Measurements from ENCODE around the gene LCE3C.

Gene LCE3C

DNA sequence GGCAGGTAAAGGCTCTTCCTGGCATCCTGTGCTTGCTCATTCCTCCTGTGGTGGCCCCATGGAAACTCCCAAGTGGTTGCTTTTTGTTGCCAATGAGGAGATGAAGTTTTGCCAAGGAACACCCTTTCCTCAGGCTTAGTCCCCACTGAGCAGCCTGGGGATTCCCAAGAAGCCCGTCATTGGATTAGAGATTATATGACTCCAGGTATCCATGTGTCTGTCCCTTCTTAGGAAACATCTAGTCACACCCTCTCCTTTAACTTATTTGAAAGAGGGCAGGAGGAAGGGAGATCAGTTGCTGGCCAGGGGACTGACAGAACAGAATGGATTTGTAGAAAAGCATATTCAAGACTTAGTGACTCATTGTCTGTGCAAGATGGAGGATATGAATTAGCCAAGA, 26.7 kb downstream of the LCE3C start:
- no peak overlapping the region for H3K4me3 ChIP-seq (ENCODE audit: low read depth, low read length)
- TF ChIP-seq, protein P1, sequence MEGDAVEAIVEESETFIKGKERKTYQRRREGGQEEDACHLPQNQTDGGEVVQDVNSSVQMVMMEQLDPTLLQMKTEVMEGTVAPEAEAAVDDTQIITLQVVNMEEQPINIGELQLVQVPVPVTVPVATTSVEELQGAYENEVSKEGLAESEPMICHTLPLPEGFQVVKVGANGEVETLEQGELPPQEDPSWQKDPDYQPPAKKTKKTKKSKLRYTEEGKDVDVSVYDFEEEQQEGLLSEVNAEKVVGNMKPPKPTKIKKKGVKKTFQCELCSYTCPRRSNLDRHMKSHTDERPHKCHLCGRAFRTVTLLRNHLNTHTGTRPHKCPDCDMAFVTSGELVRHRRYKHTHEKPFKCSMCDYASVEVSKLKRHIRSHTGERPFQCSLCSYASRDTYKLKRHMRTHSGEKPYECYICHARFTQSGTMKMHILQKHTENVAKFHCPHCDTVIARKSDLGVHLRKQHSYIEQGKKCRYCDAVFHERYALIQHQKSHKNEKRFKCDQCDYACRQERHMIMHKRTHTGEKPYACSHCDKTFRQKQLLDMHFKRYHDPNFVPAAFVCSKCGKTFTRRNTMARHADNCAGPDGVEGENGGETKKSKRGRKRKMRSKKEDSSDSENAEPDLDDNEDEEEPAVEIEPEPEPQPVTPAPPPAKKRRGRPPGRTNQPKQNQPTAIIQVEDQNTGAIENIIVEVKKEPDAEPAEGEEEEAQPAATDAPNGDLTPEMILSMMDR (IDR thresholded peaks at IDR 0.05; ENCODE audit: low read depth, low read length), result no peak

DNA sequence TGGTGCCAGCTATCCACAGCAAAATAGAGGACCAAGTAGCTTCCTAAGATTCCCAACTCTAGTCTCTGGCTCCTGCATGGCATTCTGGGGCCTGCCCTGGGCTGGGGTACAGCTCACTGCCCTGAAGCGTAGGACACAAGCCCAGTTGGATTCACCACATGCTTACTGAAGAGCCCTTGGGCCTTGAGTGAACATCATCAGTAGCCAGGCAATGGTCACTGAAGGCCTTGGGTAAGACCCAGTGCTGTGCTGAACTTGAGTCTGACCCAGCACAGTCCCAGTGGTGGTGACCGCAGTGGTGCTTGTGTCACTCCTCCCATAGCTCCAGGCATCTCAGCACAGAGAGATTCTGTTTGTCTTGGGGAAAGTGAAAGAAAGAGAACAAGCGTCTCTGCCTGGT, 30.6 kb downstream of the LCE3C start:
- H3K4me3 ChIP-seq (ENCODE audit: low read depth, low read length), result no peak overlapping the region
- TF ChIP-seq, protein P1 (IDR thresholded peaks at IDR 0.05; ENCODE audit: low read depth, low read length), result no peak

DNA sequence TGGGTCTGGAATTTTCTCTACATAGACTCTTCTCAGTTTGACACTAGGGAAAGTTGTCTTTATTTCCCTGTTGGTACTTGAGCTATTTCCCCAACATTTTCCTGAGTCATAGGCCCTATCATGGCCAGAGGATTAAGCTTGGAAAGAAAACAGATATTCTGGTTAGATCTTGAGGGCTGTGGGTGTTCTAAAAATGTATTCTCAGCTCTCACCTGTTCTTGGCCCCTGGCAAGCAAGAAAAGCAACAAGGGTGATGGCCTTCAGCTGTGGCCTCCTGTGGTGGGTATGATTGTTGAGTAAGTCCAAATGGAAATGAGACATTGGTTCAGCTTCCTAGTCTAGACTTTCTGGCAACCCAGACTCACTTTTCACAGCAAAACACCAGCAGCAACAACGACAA, 40.3 kb downstream of the LCE3C start:
- no peak overlapping the region for H3K4me3 ChIP-seq (ENCODE audit: low read depth, low read length)
- TF ChIP-seq, protein P1 (IDR thresholded peaks at IDR 0.05; ENCODE audit: low read depth, low read length), result no peak

DNA sequence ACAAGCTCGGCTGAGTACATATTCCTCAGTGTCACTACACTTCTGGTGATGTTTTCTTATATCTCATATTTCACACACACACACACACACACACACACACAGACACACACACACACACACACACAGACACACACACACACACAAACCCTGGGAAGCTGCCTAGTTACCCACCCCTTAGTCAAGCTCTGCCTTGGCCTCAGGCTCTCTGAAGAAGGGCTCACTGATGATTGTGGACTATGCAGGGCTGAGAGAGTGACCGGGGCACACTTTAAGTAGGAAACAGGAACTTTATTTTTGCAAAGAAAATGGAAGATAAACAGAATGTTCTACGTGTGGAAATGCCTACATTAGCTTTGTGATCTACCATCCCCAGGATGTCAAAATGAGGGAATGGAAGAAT, 43.9 kb downstream of the LCE3C start:
- TF ChIP-seq, protein P1 (IDR thresholded peaks at IDR 0.05; ENCODE audit: low read depth, low read length), result no peak
- no peak overlapping the region for H3K4me3 ChIP-seq (ENCODE audit: low read depth, low read length)

DNA sequence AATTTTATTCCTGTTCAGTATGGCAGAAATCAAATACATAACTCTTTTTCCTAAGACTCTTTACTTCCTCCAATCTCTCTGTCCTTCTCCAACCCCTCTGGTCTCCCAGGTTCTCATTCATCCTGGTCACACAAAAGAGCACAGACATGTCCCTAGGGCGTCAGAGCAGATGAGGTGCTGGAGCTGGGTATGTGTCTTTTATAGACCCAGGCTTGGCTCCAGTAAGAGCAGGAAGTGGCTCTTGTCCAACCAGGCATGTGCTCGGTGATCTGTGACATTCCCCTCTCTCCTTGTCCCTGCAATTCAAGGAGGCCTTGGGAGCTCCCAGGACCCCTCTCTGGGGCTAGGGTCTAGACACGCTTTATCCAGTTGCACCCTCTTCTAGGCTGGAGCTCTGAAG, 45.1 kb downstream of the LCE3C start:
- no peak overlapping the region for H3K4me3 ChIP-seq (ENCODE audit: low read depth, low read length)

DNA sequence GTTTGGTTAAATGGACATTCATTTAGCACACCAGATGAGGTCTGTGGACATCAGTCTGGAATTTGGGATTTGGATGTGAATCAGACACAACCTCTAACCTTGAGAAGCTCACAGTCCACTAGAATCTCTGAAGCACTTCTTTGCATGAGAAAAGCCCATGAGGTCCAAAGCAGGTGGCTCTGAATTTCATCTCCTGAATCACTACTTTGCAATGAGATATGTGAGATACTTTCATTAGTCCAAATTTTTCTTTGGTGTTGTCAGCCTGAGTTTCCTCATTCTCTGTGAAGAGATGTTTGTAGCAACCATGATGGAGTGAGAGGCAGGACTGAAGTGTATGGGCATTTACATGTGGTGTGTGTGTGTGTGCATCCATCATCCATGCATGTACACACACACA, 46.6 kb downstream of the LCE3C start:
- TF ChIP-seq, protein P1 (IDR thresholded peaks at IDR 0.05; ENCODE audit: low read depth, low read length), result no peak
- H3K4me3 ChIP-seq (ENCODE audit: low read depth, low read length), result no peak overlapping the region

More for the DNA sequence above, 45.1 kb downstream of the LCE3C start:
- TF ChIP-seq, protein P1 (IDR thresholded peaks at IDR 0.05; ENCODE audit: low read depth, low read length), result no peak
